ENCODE measurements around the gene EMX2. TPM values are rescaled to one million over a fixed set of nuclear protein-coding genes. Genes with fewer than 3 reads are reported as not detected.

EMX2 gene
- total RNA-seq, 1 experiment from 2014 or later = not detected

DNA sequence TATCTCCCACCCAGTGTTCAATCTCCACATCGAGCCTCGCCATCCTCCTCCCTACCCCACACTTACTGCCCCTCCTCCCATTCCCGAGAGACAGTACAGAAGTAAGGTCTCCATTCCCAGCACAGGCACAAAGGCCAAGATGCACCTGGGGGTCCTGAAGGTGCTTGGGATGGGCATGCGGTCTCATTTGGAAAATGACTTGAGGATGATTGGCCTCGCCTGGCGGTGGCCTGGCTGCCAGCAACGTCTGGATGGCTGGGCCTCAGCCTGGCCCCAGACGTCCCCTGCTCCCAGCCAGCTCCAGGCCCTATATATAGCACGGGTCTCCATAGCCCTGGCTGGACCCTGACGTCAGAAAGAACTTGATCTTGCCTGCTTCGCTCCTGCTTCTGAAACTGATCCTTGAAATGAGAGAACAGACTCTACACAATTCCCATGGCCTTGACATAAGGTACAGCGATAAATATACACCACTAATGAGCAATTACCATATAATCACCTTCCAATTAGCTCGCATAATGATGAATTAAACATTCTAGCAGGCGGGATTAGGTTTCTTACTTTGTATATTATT, 11.8 kb downstream of the EMX2 start:
- H3K9ac ChIP-seq (ENCODE audit: low read length) = no peak overlapping the region
- TF ChIP-seq FOSL1 (IDR thresholded peaks at IDR 0.05; ENCODE audit: low read depth) (no peak), ATF3 (IDR thresholded peaks at IDR 0.05) (no peak), SP1 (IDR thresholded peaks at IDR 0.05; ENCODE audit: low read depth) (no peak), ZFX (IDR thresholded peaks at IDR 0.05) (no peak), REST (IDR thresholded peaks at IDR 0.05; ENCODE audit: low read depth) (no peak), JUND (IDR thresholded peaks at IDR 0.05) (no peak), POLR2AphosphoS5 (IDR thresholded peaks at IDR 0.05; ENCODE audit: low read depth, low read length) (no peak)
- no peaks in the 10 kb centered on the region for H3K36me3 ChIP-seq (ENCODE audit: control insufficient read depth in 1 of 2, insufficient read depth in 2 of 2, low read length in 2 of 2)
- BruUV-seq (replicated peaks) = no TSS peak
- no peak overlapping the region for H3K27ac ChIP-seq (ENCODE audit: low read depth, low read length)
- H3K4me2 ChIP-seq (ENCODE audit: low read length) = no peak overlapping the region
- CTCF ChIA-PET = no interaction called here
- H3K79me2 ChIP-seq (ENCODE audit: insufficient read depth, low read length) = no peaks in the 10 kb centered on the region
- H3K4me1 ChIP-seq (ENCODE audit: control insufficient read depth in 1 of 2, insufficient read depth in 2 of 2, low read length in 2 of 2) = no peaks in the 10 kb centered on the region
- H2AFZ ChIP-seq (ENCODE audit: low read depth, low read length, poor library complexity, severe bottlenecking) = no peak overlapping the region
- intact Hi-C loops (cut with micrococcal nuclease) = no loop called here
- no peaks in the 10 kb centered on the region for H3K9me3 ChIP-seq (ENCODE audit: control insufficient read depth in 1 of 2, insufficient read depth in 1 of 2, low read depth in 1 of 2, low read length in 2 of 2)
- DNase-seq (ENCODE audit: low read depth, low spot score) = no peak
- H3K9me2 ChIP-seq (ENCODE audit: insufficient read depth) = no peaks in the 10 kb centered on the region
- H4K20me1 ChIP-seq (ENCODE audit: insufficient read depth) = no peaks in the 10 kb centered on the region
- RAD21 ChIA-PET (ENCODE audit: low non-redundant PET in 1 of 2, low total read pairs in 2 of 2, uncharacterized antibody in 2 of 2, unreplicated experiment in 2 of 2) = no interaction called here
- peaks cover 10% of the 10 kb centered on the region for H3K27me3 ChIP-seq (ENCODE audit: insufficient read depth, low read length)
- H3K4me3 ChIP-seq (replicated peaks in 1 of 2; ENCODE audit: low read depth in 1 of 2, low read length in 2 of 2) = no peak overlapping the region
- POLR2A ChIA-PET = no interaction called here
- no peak for ATAC-seq

DNA sequence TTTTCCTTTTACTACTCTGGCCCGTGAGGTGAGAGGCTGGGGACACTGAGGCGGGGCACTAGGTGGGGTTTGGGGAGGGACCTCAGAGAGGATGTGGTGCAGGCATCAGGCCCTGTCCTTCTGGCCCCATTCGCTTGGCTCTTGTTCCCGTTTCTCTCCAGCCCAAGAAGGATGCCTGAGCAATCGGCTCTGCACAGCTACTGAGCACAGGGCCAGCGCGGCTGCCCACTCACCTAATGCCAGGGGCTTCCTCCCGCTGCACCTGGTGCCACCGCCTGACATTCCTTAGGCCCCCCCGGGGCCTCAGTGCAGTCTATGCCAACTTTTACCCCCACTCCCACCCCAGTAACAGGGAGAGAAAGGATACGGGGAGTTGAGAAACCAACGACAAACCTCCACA, 12.5 kb downstream of the EMX2 start:
- no peaks in the 10 kb centered on the region for H3K4me1 ChIP-seq (ENCODE audit: control insufficient read depth in 1 of 2, insufficient read depth in 2 of 2, low read length in 2 of 2)
- no peaks in the 10 kb centered on the region for H4K20me1 ChIP-seq (ENCODE audit: insufficient read depth)
- BruUV-seq (replicated peaks) = no TSS peak
- ATAC-seq (no peak), DNase-seq (ENCODE audit: low read depth, low spot score) (no peak)
- H3K9me2 ChIP-seq (ENCODE audit: insufficient read depth) = no peaks in the 10 kb centered on the region
- no peak overlapping the region for H3K4me3 ChIP-seq (replicated peaks in 1 of 2; ENCODE audit: low read depth in 1 of 2, low read length in 2 of 2)
- H2AFZ ChIP-seq (ENCODE audit: low read depth, low read length, poor library complexity, severe bottlenecking) = no peak overlapping the region
- no peak overlapping the region for H3K9ac ChIP-seq (ENCODE audit: low read length)
- ChIA-PET CTCF (no interaction called here), RAD21 (ENCODE audit: low non-redundant PET in 1 of 2, low total read pairs in 2 of 2, uncharacterized antibody in 2 of 2, unreplicated experiment in 2 of 2) (no interaction called here), POLR2A (no interaction called here)
- no peaks in the 10 kb centered on the region for H3K79me2 ChIP-seq (ENCODE audit: insufficient read depth, low read length)
- no peaks in the 10 kb centered on the region for H3K9me3 ChIP-seq (ENCODE audit: control insufficient read depth in 1 of 2, insufficient read depth in 1 of 2, low read depth in 1 of 2, low read length in 2 of 2)
- H3K36me3 ChIP-seq (ENCODE audit: control insufficient read depth in 1 of 2, insufficient read depth in 2 of 2, low read length in 2 of 2) = no peaks in the 10 kb centered on the region
- no peak overlapping the region for H3K4me2 ChIP-seq (ENCODE audit: low read length)
- peaks cover 7% of the 10 kb centered on the region for H3K27me3 ChIP-seq (ENCODE audit: insufficient read depth, low read length)
- intact Hi-C loops (cut with micrococcal nuclease) = no loop called here
- H3K27ac ChIP-seq (ENCODE audit: low read depth, low read length) = no peak overlapping the region
- TF ChIP-seq JUND (IDR thresholded peaks at IDR 0.05) (no peak), ZNF274 (IDR thresholded peaks at IDR 0.05; ENCODE audit: low read depth, low read length) (no peak), SP1 (IDR thresholded peaks at IDR 0.05; ENCODE audit: low read depth) (no peak), FOSL1 (IDR thresholded peaks at IDR 0.05; ENCODE audit: low read depth) (no peak), EZH2phosphoT487 (IDR thresholded peaks at IDR 0.05; ENCODE audit: borderline replicate concordance) (no peak), SIN3A (IDR thresholded peaks at IDR 0.05; ENCODE audit: low read depth) (no peak), ELF1 (IDR thresholded peaks at IDR 0.05; ENCODE audit: borderline replicate concordance, low read depth) (no peak)
- TF ChIP-seq, protein P1, sequence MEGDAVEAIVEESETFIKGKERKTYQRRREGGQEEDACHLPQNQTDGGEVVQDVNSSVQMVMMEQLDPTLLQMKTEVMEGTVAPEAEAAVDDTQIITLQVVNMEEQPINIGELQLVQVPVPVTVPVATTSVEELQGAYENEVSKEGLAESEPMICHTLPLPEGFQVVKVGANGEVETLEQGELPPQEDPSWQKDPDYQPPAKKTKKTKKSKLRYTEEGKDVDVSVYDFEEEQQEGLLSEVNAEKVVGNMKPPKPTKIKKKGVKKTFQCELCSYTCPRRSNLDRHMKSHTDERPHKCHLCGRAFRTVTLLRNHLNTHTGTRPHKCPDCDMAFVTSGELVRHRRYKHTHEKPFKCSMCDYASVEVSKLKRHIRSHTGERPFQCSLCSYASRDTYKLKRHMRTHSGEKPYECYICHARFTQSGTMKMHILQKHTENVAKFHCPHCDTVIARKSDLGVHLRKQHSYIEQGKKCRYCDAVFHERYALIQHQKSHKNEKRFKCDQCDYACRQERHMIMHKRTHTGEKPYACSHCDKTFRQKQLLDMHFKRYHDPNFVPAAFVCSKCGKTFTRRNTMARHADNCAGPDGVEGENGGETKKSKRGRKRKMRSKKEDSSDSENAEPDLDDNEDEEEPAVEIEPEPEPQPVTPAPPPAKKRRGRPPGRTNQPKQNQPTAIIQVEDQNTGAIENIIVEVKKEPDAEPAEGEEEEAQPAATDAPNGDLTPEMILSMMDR (IDR thresholded peaks at IDR 0.05 in 2 of 3, conservative IDR thresholded peaks at IDR 0.05 in 1 of 3; ENCODE audit: borderline replicate concordance in 1 of 3, insufficient read depth in 1 of 3, low read depth in 2 of 3, low read length in 2 of 3) = no peak
